Common myeloid progenitor, CD34-positive (primary cell): Measurements from ENCODE around the gene AGAP1. TPM values are rescaled to one million over a fixed set of nuclear protein-coding genes. Genes with fewer than 3 reads are reported as not detected.

Source experiments
- CTCF ChIA-PET: fragments of 350-600 bp; sonication (Branson Sonifier 250); formaldehyde crosslinking; loops from one replicate; lab custom pipeline; 2021; ENCODE audit warnings: antibody characterized with exemption; lab: Charles Lee
- POLR2A ChIA-PET: fragments of 350-600 bp; sonication (Branson Sonifier 250); formaldehyde crosslinking; loops from one replicate; lab custom pipeline; 2021; ENCODE audit warnings: antibody characterized with exemption; lab: Charles Lee
- DNase-seq, 3 donors: peaks; one replicate each; pipeline versions ENCODE4 v3.0.0 to v3.0.0-alpha.2; 2013
- H3K27ac ChIP-seq, 2 experiments: 1 replicate in 1 of 2; 2 replicates in 1 of 2; pipeline ENCODE4 v1.7.0; 2013; ENCODE audit warnings: inconsistent platforms in 2 of 2, low read length in 2 of 2, mild to moderate bottlenecking in 2 of 2, low read depth in 1 of 2, moderate library complexity in 1 of 2; ENCODE audit not compliant: severe bottlenecking in 2 of 2, insufficient read depth in 1 of 2, poor library complexity in 1 of 2
- H3K27me3 ChIP-seq, 5 experiments: replicated peaks in 2 of 5; 1 replicate in 3 of 5; 2 replicates in 2 of 5; pipeline versions ENCODE4 v1.6.1 to v1.7.0; 2013; ENCODE audit warnings: low read length in 4 of 5, mild to moderate bottlenecking in 2 of 5, moderate library complexity in 2 of 5, inconsistent platforms in 1 of 5; ENCODE audit not compliant: insufficient read depth in 5 of 5, control insufficient read depth in 4 of 5
- H3K36me3 ChIP-seq, 4 experiments: 1 replicate in 2 of 4; 2 replicates in 2 of 4; pipeline versions ENCODE4 v1.6.1 to v1.7.0; 2013; ENCODE audit warnings: low read length in 3 of 4, control low read depth in 1 of 4, mild to moderate bottlenecking in 1 of 4; ENCODE audit not compliant: control insufficient read depth in 4 of 4, insufficient read depth in 4 of 4
- H3K4me1 ChIP-seq, 4 experiments: 1 replicate in 3 of 4; 2 replicates in 1 of 4; pipeline versions ENCODE4 v1.6.1 to v1.7.1; 2013; ENCODE audit warnings: low read length in 3 of 4, mild to moderate bottlenecking in 3 of 4, control low read depth in 1 of 4, inconsistent platforms in 1 of 4, moderate library complexity in 1 of 4; ENCODE audit not compliant: control insufficient read depth in 4 of 4, insufficient read depth in 4 of 4; ENCODE audit errors: control extremely low read depth in 1 of 4
- H3K4me3 ChIP-seq, 7 experiments: 1 replicate in 4 of 7; 2 replicates in 3 of 7; pipeline versions ENCODE4 v1.5.1 to v1.7.0; 2013; ENCODE audit warnings: mild to moderate bottlenecking in 7 of 7, low read length in 6 of 7, moderate library complexity in 6 of 7, inconsistent platforms in 2 of 7, low read depth in 2 of 7, control low read depth in 1 of 7; ENCODE audit not compliant: insufficient read depth in 4 of 7, control insufficient read depth in 1 of 7; ENCODE audit errors: extremely low read depth in 1 of 7
- H3K9me3 ChIP-seq, 5 experiments: 1 replicate in 4 of 5; 2 replicates in 1 of 5; pipeline versions ENCODE4 v1.6.1 to v1.7.1; 2013; ENCODE audit warnings: low read length in 4 of 5, mild to moderate bottlenecking in 2 of 5, inconsistent platforms in 1 of 5, low read depth in 1 of 5, moderate library complexity in 1 of 5; ENCODE audit not compliant: control insufficient read depth in 4 of 5, insufficient read depth in 2 of 5; ENCODE audit errors: control extremely low read depth in 1 of 5
- WGBS: methylation state at CpG from one replicate; pipeline ENCODE4 v1.1.5; 2013; ENCODE audit not compliant: insufficient coverage; 5-methylcytosine and 5-hydroxymethylcytosine counted together
- polyA plus RNA-seq: library from polyadenylated mRNA; unstranded; fragments of 120-200 nt; gene quantifications from one replicate; pipeline ENCODE4 v1.2.1, GENCODE V29; 2013

AGAP1 gene
- 0.37 TPM for polyA plus RNA-seq

- under 1% methylated on average over 148 of the region's 156 CpGs for WGBS
Measured at GRCh38 chr2:235493775-235494715, at the start of gene AGAP1. AGAP1 (plus strand) TSS chr2:235494043.

DNA sequence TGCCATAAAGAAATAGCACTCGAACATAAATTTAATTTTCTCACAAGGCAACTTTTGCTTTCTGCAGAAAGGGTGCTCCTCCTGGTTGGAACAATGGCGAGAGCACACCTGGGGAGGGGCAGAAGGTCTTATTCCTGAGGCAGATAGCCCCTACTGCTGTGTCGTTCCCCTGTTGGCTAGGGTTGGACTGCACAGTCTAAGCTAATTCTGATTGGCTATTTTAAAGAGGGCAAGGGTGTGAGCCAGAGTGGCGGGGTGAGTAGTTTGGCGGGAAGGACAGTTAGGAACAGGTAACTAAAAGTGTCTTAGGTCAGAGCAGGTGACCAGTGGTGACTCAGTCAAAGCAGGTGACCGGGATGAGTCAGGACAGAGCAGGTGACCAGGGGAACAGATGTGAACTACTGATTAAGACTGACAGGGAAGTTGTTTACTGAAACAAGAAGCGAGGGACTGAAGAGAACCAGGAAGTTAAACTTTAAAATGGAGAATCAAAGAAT, 49.7 kb upstream of the AGAP1 start:
- no peak overlapping the region for H3K4me3 ChIP-seq
- 100% methylated on average over 5 of the region's 7 CpGs for WGBS
- CTCF ChIA-PET, result no interaction called here
- peak in 1 of 3 donors; percentile 6 for DNase-seq
- peaks cover 0 to 8% (median 2%) of the 10 kb centered on the region in 5 experiments for H3K9me3 ChIP-seq
- H3K36me3 ChIP-seq, result no peaks in the 10 kb centered on the region
- POLR2A ChIA-PET, result no interaction called here
- H3K27me3 ChIP-seq, result peaks cover 0 to 27% (median 9%) of the 10 kb centered on the region in 5 experiments
- H3K27ac ChIP-seq, result no peak overlapping the region
- H3K4me1 ChIP-seq, result no peaks in the 10 kb centered on the region

More at GRCh38 chr2:235493775-235494715, at the start of gene AGAP1:
- no peaks in the 10 kb centered on the region for H3K36me3 ChIP-seq
- DNase-seq, result peak in 2 of 3 donors; percentile 24 to 38
- H3K9me3 ChIP-seq, result peaks cover 0 to 29% (median 23%) of the 10 kb centered on the region in 5 experiments
- peak within 1 kb of the TSS; percentile 23 to 70 (median 57) for H3K4me3 ChIP-seq
- no peak within 1 kb of the TSS for H3K27ac ChIP-seq
- POLR2A ChIA-PET, result no interaction called here
- CTCF ChIA-PET, result no interaction called here
- H3K4me1 ChIP-seq, result peaks cover 0 to 18% (median 11%) of the 10 kb centered on the region in 4 experiments
- H3K27me3 ChIP-seq, result peaks cover 3 to 84% (median 38%) of the 10 kb centered on the region in 5 experiments

- 82% methylated on average over 4 of the region's 6 CpGs for WGBS
- no peak overlapping the region for H3K4me3 ChIP-seq
- no peaks in the 10 kb centered on the region for H3K36me3 ChIP-seq
- no peak overlapping the region for H3K27ac ChIP-seq
- ChIA-PET POLR2A (no interaction called here), CTCF (no interaction called here)
- H3K4me1 ChIP-seq, result no peaks in the 10 kb centered on the region
- H3K27me3 ChIP-seq, result peaks cover 0 to 21% (median 2%) of the 10 kb centered on the region in 5 experiments
- H3K9me3 ChIP-seq, result peaks cover 0 to 8% (median 2%) of the 10 kb centered on the region in 5 experiments
- DNase-seq, result no peak
Measured at GRCh38 chr2:235445116-235445515, 48.7 kb upstream of the AGAP1 start.

- H3K36me3 ChIP-seq, result no peaks in the 10 kb centered on the region
- no peak overlapping the region for H3K27ac ChIP-seq
- WGBS, result 83% methylated on average over 4 of the region's 5 CpGs
- DNase-seq, result no peak
- no peaks in the 10 kb centered on the region for H3K4me1 ChIP-seq
- H3K4me3 ChIP-seq, result no peak overlapping the region
- H3K9me3 ChIP-seq, result peaks cover 0 to 8% (median 2%) of the 10 kb centered on the region in 5 experiments
- peaks cover 0 to 14% (median 0%) of the 10 kb centered on the region in 5 experiments for H3K27me3 ChIP-seq
- CTCF ChIA-PET, result interaction anchor here (1.4 kb wide), 1 partner anchor 10 kb away, joined by 3 read pairs; no protein-coding TSS in a partner anchor
- POLR2A ChIA-PET, result no interaction called here
Measured at GRCh38 chr2:235446082-235446481, 47.8 kb upstream of the AGAP1 start.

GRCh38 chr2:235447210-235447609, 46.6 kb upstream of the AGAP1 start:
- Histone ChIP-seq H3K4me3 (no peak overlapping the region), H3K9me3 (peaks cover 0 to 8% (median 2%) of the 10 kb centered on the region in 5 experiments), H3K4me1 (no peaks in the 10 kb centered on the region), H3K27ac (no peak overlapping the region), H3K27me3 (peaks cover 0 to 12% (median 0%) of the 10 kb centered on the region in 5 experiments), H3K36me3 (no peaks in the 10 kb centered on the region)
- WGBS, result no CpG with 5 or more reads among the region's 3 CpGs
- POLR2A ChIA-PET, result no interaction called here
- CTCF ChIA-PET, result interaction anchor here (1.4 kb wide), 1 partner anchor 11 kb away, joined by 3 read pairs; no protein-coding TSS in a partner anchor
- no peak for DNase-seq

DNA sequence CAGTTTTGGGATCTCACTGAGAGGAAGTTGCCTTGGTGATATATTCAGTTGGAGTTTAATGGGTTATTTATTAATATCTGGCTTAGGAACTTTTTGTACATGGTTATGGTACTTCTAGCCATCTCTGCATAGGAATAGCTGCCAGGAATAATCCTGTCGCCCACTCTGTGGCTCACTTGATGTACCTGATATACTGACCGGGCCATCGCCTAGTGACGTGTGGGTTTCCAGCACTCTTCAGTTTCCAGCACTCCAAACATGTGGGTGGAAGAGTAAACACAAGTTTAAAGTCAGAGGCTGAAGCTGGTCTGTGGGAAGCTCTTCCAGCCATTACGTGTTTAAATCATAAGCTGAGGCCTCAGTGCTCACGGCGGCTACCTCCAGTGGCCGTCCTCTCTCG, 44.3 kb upstream of the AGAP1 start:
- H3K9me3 ChIP-seq, result no peaks in the 10 kb centered on the region
- no peak for DNase-seq
- H3K27ac ChIP-seq, result no peak overlapping the region
- no peaks in the 10 kb centered on the region for H3K4me1 ChIP-seq
- no peaks in the 10 kb centered on the region for H3K36me3 ChIP-seq
- CTCF ChIA-PET, result no interaction called here
- H3K4me3 ChIP-seq, result no peak overlapping the region
- 93% methylated on average over 9 of the region's 9 CpGs for WGBS
- POLR2A ChIA-PET, result no interaction called here
- peaks cover 0 to 16% (median 3%) of the 10 kb centered on the region in 5 experiments for H3K27me3 ChIP-seq
